SK-N-SH (cell line): Measurements from ENCODE around the gene RBM20.

Experiments used
- FOXM1 ChIP-seq: IDR thresholded peaks from 2 replicates; pipeline ENCODE4 v1.4.0; 2012; ENCODE audit warnings: low read depth, mild to moderate bottlenecking
- POLR2AphosphoS5 ChIP-seq: IDR thresholded peaks from 2 replicates; pipeline ENCODE4 v1.6.1; 2012; ENCODE audit warnings: low read depth, low read length
- RCOR1 ChIP-seq: fragments of 150-350 bp; IDR thresholded peaks from 2 replicates; pipeline ENCODE4 v1.6.1; 2017; ENCODE audit warnings: antibody characterized with exemption, low read length
- SIN3A ChIP-seq: IDR thresholded peaks from 2 replicates; pipeline ENCODE4 v1.6.1; 2012; ENCODE audit warnings: low read depth, mild to moderate bottlenecking, low read length, moderate library complexity, borderline replicate concordance
- SMC3 ChIP-seq: IDR thresholded peaks from 2 replicates; pipeline ENCODE4 v1.6.1; 2012; ENCODE audit warnings: low read depth, low read length, improper control_type of control experiment
- TEAD4 ChIP-seq: IDR thresholded peaks from 2 replicates; pipeline ENCODE4 v1.4.0; 2012; ENCODE audit warnings: mild to moderate bottlenecking, borderline replicate concordance; ENCODE audit not compliant: insufficient read depth
- USF2 ChIP-seq: fragments of 150-350 bp; IDR thresholded peaks from 2 replicates; pipeline ENCODE4 v1.6.1; 2017; ENCODE audit warnings: antibody characterized with exemption, low read length, low read depth, borderline replicate concordance
- TF ChIP-seq, protein P1 (sequence below): fragments of 200-600 bp; sonication (generic); IDR thresholded peaks from 2 replicates; pipeline ENCODE4 v1.6.1; 2017; ENCODE audit warnings: antibody characterized with exemption, mild to moderate bottlenecking, moderate library complexity

DNA sequence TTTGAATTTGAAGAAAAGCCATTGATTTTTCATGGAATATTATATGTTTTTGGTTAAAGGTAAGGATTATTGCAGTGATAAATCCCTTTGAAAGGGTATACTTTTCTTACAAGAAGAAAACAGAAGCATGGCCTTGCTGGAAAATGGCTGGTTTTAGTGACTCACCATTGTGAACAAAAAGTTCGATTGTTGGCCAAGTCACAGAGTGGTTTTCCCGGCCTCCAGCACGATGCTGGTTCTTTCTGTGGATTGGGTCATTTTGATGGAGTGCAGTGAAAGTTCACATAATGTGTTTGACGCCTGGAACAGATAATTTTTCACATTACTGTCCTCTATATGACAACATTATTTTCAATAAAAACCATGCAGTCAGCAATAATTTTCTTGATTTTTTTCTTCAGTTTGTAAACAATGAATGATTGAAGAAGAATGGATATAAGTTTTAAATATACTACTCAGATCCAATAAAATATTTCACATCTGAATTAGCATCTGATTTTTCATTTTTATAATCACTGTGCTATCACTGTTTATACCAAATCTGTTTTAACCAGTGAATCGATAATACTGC is 60.9 kb downstream of the RBM20 start:
- TF ChIP-seq, protein P1, sequence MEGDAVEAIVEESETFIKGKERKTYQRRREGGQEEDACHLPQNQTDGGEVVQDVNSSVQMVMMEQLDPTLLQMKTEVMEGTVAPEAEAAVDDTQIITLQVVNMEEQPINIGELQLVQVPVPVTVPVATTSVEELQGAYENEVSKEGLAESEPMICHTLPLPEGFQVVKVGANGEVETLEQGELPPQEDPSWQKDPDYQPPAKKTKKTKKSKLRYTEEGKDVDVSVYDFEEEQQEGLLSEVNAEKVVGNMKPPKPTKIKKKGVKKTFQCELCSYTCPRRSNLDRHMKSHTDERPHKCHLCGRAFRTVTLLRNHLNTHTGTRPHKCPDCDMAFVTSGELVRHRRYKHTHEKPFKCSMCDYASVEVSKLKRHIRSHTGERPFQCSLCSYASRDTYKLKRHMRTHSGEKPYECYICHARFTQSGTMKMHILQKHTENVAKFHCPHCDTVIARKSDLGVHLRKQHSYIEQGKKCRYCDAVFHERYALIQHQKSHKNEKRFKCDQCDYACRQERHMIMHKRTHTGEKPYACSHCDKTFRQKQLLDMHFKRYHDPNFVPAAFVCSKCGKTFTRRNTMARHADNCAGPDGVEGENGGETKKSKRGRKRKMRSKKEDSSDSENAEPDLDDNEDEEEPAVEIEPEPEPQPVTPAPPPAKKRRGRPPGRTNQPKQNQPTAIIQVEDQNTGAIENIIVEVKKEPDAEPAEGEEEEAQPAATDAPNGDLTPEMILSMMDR, result no peak
- TF ChIP-seq USF2 (no peak), RCOR1 (no peak), SMC3 (no peak), FOXM1 (no peak), TEAD4 (no peak), POLR2AphosphoS5 (no peak), SIN3A (no peak)
